ENCODE data around the gene TMEM161A. TPM values are rescaled to one million over a fixed set of nuclear protein-coding genes. Genes with fewer than 3 reads are reported as not detected.
"Not testable (repeated sequence)": the region's sequence is repeated elsewhere in the genome, so short reads cannot be mapped to it uniquely, and the experiment has no call there.

TMEM161A gene
- total RNA-seq, 1 donor from 2014 or later, result 14.5 TPM

GRCh38 chr19:19179548-19180441 lies 41.5 kb upstream of the TMEM161A start:
- no peak overlapping the region for H3K27ac ChIP-seq
- no peaks in the 10 kb centered on the region for H3K9me3 ChIP-seq
- no peak for TF ChIP-seq CTCF (IDR thresholded peaks at IDR 0.05)
- no peak overlapping the region for H3K4me3 ChIP-seq
- intact Hi-C loops (cut with DNase I), result no loop called here
- DNase-seq (ENCODE audit: low spot score in 2 of 2), result no peak
- H3K36me3 ChIP-seq, result peaks cover 16 to 61% of the 10 kb centered on the region in 2 donors
- H3K4me1 ChIP-seq, result no peaks in the 10 kb centered on the region
- H3K27me3 ChIP-seq, result no peaks in the 10 kb centered on the region

GRCh38 chr19:19176950-19177349 lies 38.7 kb upstream of the TMEM161A start:
- H3K27ac ChIP-seq, result no peak overlapping the region
- peaks cover 16 to 48% of the 10 kb centered on the region in 2 donors for H3K36me3 ChIP-seq
- no peaks in the 10 kb centered on the region for H3K9me3 ChIP-seq
- H3K27me3 ChIP-seq, result no peaks in the 10 kb centered on the region
- intact Hi-C loops (cut with DNase I), result no loop called here
- no peaks in the 10 kb centered on the region for H3K4me1 ChIP-seq
- DNase-seq (ENCODE audit: low spot score in 2 of 2), result no peak
- TF ChIP-seq CTCF (IDR thresholded peaks at IDR 0.05), result no peak
- H3K4me3 ChIP-seq, result no peak overlapping the region

- H3K4me1 ChIP-seq; intact Hi-C loops (cut with DNase I); H3K27me3 ChIP-seq; DNase-seq (ENCODE audit: low spot score in 2 of 2); H3K4me3 ChIP-seq; H3K9me3 ChIP-seq; H3K27ac ChIP-seq: not testable (repeated sequence)
- H3K36me3 ChIP-seq, result peaks cover 9 to 21% of the 10 kb centered on the region in 2 donors
Measured at GRCh38 chr19:19173243-19173642, 35.0 kb upstream of the TMEM161A start.

GRCh38 chr19:19171821-19172532 lies 33.7 kb upstream of the TMEM161A start:
- Histone ChIP-seq H3K9me3 (no peaks in the 10 kb centered on the region), H3K4me1 (peaks cover 0 to 4% of the 10 kb centered on the region in 2 donors), H3K27ac (no peak overlapping the region), H3K4me3 (no peak overlapping the region), H3K27me3 (no peaks in the 10 kb centered on the region), H3K36me3 (peaks cover 4 to 16% of the 10 kb centered on the region in 2 donors)
- no peak for TF ChIP-seq CTCF (IDR thresholded peaks at IDR 0.05)
- intact Hi-C loops (cut with DNase I), result no loop called here
- no peak for DNase-seq (ENCODE audit: low spot score in 2 of 2)

- H3K27ac ChIP-seq, result no peak overlapping the region
- H3K9me3 ChIP-seq, result no peaks in the 10 kb centered on the region
- H3K27me3 ChIP-seq, result no peaks in the 10 kb centered on the region
- no peak for TF ChIP-seq CTCF (IDR thresholded peaks at IDR 0.05)
- no peak overlapping the region for H3K4me3 ChIP-seq
- H3K36me3 ChIP-seq, result peaks cover 0 to 7% of the 10 kb centered on the region in 2 donors
- H3K4me1 ChIP-seq, result peaks cover 0 to 4% of the 10 kb centered on the region in 2 donors
- no peak for DNase-seq (ENCODE audit: low spot score in 2 of 2)
- intact Hi-C loops (cut with DNase I), result no loop called here
Measured at GRCh38 chr19:19170873-19171672, 32.8 kb upstream of the TMEM161A start.

All from ascending aorta (tissue), 2 donors.